ENCODE results near the gene TMEM238L.

The TMEM238L gene

DNA sequence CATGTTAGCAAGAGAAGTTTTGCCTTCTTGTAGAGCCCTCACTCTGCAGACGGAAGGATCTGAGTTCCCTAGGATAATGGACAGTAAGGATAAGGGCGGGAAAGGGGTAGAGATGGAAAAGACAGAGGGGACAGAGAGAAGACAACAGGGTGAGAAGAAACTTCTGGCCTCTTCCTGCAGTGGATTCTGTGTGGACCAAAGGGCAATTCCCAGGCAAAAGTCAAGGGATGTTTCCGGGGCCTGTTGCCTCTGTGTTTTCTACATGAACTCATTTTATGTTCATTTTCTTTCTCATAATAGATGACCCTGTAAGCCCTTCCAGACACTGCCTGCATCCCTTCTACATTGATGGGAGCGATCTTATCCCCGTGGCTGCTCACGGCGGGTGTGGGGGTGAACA is 647 bp upstream of the TMEM238L start:
- DNase-seq (ENCODE audit: low read depth) = no peak

DNA sequence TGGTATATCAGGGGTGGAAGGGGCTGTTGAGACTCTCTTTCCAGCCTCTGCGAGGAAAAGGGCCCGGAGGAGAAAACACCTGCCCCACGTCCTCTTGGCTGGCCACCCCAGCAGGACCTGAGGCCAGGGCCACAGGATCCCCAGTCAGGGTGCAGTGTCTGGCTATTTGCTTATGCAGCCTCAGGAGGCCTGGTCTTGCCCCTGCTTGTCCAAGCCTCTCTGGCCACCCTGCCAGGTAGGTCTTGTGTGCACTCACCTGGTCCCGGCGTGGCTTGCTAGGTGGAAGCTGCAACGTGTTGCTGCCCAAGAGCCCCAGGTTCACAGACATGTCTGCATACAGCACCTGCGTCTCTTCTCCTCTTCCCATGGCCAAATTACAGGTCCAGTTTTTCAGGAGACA is 549 bp downstream of the TMEM238L start:
- DNase-seq (ENCODE audit: low read depth) = no peak

DNA sequence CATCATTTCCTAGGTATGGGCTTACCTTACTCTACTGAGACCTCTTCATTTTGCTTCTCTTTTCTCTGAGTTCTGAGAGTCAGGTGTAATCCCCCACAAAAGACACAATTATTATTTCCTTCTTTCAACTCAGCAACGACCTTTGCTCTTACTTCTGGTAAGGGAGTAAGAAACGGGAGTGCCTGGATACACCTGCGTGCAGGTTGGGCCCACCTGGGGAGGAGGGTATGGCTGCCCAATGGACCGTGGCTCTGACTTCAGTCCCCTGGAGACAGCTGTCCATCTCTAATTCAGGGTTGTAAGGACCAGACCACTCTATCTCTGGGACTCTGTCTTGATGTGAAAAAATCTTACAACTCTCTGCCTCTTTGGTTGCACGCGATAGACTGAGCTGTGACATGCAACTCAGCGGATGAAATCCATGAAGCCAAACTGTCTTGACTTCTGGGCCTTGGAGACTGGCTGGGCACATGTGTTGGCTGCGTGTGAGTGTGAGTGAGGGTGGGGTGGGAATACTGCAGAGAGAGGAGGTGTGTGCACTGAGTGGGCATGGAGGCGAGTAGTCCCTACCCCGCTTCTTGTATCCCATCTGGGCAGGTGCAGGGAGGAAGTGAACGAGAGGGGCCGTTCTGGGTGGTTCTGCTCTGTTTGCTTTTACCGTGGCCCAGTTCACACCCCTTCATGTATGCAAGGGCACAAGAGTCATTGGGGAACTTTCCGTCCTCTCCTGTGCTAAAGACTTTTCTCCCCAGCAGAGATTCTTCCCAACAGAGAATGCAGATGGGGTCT is 1.2 kb downstream of the TMEM238L start:
- no peak for DNase-seq (ENCODE audit: low read depth)

DNA sequence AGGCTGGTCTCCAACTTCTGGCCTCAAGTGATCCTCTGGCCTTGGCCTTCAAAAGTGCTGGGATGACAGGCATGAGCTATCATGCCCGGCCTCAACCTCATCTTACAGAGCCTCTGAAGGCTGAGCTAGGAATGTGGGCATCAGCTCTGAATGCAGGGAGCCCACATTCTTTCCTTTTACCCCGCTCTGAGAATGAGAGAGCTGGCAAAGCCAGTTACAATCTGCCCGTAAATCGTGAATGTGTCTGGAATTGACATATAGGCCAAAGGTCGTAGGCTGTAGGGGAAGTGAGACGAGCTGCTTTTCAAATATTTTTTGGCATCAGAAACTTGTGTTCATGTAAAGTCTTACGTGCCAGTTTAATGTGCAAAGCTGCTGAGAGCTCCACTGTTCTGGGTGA is 4.5 kb downstream of the TMEM238L start:
- DNase-seq (ENCODE audit: low read depth) = no peak

DNA sequence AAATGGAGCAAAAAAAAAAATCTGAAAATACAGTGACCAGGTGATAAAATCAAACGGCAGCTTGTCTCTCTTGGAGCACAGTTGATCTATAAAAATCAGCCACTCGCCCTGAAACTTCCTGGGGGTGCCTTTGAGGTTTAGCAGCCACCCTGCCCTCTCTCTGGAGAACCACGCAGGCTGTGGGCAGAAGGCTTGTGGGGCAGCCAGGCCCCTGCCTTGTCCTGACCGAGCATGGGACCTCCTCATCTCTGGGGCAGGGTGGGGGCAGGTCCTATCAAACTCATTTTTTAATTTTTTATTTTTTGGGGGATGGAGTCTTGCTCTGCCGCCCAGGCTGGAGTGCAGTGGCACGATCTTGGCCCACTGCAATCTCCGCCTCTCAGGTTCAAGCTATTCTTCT is 5.0 kb downstream of the TMEM238L start:
- DNase-seq (ENCODE audit: low read depth) = no peak

DNA sequence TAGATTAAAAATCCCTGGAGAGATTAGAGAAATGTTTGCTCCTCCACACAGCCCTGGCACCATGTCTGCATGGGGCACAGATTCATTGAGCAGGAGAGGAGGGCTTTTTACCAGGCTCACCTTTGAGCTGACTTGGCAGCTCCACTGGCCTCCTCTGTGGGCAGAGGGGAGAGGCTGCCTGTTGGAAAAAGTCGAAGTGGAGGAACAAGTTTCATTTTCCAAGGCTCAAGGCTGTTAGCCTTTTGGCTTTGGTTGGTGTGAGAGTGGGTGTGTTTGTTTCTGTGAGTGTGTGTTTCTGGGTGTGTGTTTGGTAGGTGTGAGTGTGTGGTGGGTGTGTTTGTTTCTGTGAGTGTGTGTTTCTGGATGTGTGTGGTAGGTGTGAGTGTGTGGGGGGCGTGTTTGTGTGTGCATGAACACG is 5.6 kb downstream of the TMEM238L start:
- no peak for DNase-seq (ENCODE audit: low read depth)

DNA sequence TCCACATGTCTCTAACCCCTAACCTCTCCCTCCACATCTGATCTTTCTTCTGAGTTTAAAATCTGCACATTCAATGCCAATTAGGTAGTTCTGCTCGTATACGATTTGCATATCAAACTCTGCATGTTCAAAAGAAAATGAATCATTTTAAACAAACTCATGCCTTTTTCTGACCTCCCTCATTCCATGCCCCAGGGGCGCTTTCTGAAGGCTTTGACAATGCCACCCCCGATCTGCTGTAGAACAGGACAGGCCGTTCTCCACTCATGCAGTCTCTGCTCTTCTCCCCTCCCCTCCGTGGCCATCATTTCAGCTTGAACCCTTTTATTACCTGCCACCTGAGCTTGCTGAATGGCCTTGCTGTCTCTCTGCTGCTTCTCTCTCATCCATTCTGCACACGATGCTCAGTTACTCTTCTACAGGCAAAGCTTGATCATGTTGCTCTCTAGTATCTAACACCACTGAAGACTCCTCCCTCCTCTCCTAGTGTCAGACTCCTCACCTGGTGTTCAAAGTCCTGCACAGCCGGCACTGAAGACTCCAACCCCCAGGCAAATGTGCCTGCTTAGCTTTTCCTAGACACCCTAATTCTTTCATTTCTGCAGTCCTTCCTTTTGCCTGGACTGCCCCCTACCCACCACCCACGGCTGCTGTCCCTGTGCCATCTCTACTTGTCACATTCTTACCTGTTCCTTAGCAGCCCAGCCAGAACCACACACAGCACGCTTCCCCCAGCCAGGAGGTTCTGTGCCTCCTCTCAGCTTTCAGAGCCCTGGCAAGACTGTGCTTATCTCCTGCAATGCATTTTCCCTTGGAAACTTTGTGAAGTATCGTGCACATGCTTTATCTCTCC is 6.2 kb downstream of the TMEM238L start:
- no peak for DNase-seq (ENCODE audit: low read depth)

DNA sequence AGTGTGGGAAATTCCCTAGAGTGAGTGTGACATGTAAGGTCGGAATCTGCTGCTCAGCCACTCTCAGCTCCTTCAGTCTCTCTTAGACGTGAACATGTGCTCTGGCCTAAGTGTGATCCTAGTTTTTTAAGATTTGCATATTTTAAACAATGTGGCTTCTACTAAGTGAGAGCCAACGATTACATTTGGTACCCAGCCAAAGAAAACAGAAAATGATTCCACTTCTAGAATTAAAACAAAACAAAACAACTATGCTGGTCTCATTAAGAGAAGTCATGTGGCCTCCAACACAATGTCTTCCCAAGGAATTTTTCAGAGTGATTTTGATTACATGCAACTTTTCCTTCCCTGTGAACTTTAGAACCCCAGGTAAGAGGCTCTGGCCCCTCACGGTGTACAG is 10.1 kb downstream of the TMEM238L start:
- no peak for DNase-seq (ENCODE audit: low read depth)

DNA sequence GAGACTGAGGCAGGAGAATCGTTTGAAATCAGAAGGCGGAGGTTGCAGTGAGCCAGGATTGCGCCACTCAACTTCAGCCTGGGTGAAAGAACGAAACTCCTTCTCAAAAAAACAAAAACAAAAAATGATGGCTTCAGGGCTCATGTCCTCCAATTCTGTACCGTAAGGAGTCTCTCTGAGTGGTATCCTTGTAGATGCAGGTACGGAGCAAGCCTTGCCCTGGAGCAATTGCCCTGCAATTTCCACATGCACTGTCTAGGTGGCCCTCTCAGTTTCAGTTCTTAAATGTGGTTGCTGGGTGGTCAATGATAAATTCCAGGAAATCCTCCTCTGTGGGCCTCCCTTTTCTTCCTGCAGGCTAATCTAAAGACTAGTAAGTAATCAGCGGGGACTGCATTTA is 10.6 kb downstream of the TMEM238L start:
- no peak for DNase-seq (ENCODE audit: low read depth)

DNA sequence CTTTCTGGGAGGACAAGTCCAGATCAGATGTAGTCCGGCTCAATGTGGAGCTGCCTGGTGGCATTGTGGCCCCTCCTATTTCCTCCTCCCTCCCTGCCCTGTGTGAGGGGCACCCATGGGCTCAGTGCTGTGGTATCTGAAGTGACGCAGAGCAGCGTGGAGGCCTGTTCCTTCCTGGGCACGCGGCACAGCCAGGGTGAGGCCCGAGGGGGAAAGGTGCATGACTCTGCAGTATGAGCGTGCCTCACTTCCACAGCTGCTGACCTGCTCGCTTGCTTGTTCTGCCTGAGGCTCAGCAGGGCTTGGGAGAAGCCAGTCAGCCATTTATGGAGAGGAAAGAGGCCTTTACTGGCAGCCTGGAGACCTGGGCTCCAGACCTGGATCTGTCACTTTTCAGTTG is 11.7 kb downstream of the TMEM238L start:
- DNase-seq (ENCODE audit: low read depth) = no peak

DNA sequence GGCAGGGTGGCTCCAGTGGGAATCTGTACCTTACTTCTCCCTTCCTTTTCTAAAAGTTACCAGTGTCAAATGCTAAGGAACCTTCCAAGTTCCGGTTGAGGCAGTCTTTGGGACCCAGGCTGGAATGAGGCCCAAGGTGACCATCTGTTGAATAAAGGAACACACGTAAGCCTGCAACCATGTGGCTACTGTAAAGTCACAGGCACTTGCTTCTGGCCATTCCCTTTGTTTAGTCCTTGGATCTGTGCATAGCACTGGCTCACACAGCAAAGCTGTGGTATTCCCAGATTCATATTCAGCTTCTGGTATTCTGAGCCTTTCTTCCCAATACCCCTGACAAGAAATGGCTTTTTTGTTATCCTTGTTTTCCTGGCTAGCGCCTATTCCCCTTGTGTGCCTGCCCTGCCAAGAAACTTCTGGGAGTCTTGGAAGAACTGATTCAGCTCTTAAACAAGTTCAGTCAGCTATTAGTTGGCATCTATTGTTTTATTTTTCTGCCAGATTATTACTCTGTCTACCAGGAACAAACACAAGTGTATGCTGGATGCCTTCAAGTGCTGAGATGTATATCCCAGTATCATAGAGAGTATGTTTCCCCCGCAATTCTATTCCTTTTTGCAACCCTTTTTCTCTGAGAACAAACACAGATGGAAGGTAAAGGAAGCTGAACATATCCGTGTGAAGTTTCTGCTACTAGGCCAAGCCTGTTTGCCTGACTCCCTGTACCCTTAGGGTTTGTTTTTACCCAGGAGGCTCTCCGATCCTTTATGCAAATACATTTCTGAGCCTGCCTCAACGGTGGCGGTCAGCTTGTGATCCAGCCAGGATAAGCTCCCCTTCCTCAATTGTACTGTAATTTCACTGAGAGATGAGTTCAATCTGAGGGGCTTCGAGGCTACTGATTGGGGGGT is 13.2 kb downstream of the TMEM238L start:
- no peak for DNase-seq (ENCODE audit: low read depth)

DNA sequence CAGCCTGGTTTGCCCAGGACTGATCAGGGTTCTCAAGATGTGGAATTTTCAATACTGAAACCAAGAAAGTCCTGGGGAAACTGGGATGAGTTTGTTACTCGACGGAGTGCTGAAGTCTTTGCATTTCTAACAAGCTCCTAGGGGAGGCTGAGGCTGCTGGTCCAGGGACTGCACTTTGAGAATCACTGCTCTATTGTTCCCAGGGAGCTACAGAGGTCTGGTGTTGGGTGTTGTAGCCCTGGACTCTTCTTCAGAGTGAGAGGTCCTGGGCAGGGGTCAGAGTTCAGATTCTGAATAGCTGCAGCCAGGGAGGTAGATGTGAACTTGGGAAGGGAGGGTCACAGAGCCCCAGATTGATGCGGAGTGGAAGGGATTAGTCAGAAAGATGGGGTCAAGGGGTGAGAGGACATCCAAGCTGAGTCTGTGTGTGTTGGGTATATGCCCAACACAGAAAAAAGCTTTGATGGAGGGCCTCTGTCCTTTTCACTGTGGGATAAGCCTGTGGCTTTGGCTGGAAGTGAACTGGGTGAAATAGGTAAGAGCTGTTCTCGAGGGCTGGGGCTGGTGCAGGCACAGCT is 14.1 kb downstream of the TMEM238L start:
- DNase-seq (ENCODE audit: low read depth) = no peak

DNA sequence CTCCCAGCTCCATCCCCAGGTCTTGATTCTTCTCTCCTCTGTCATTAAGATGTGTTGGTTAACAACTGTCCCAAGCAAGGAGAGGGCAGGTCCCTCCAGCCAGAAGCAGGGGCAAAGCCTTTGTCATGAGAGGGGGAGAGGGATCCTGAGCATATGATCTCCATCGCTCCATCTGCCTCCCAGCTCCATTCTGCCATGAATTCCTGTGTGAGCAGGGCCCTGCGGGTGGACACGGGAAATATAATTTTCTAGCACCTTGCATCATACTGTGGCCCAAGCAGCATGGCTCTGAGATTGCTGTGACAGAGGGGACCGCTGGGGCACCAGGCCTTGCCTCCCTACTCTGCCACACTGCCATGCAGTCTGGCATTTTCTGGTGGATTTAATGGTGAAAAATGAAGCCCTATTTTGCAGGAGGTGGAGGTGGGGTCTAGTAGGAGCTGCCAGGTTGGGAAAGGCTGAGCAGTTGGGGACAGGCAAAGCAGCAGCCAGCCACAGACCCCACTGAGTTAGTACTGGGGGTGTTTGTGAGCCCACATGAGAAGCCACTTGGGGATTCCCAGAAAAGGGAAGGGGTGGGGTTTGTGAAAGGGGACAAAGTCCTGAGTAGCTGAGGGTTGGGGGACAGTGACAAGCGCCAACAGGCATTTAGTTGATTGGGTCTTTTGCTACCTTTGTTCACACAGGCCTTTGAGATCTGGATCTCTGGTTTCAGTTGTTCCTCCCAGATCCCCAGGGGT is 16.4 kb downstream of the TMEM238L start:
- no peak for DNase-seq (ENCODE audit: low read depth)

DNA sequence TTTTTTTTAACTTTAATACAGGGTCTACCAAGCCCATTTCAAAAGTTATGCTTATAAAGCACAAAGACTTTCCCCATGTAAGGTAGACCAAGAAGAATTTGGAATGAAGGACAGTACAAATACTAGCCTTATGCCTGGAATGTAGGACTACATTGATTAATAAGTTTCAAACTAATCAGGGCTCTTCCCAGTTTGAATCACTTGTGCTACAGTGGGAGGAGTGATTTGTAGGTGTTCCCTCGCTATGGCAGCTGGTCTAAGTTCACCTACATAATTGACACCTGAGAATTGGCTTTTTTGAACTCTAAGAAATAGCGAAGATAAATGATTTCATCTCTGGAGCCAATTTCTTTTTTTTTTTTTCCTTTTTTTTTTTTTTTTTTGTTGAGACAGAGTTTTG is 18.6 kb downstream of the TMEM238L start:
- DNase-seq (ENCODE audit: low read depth) = no peak

DNA sequence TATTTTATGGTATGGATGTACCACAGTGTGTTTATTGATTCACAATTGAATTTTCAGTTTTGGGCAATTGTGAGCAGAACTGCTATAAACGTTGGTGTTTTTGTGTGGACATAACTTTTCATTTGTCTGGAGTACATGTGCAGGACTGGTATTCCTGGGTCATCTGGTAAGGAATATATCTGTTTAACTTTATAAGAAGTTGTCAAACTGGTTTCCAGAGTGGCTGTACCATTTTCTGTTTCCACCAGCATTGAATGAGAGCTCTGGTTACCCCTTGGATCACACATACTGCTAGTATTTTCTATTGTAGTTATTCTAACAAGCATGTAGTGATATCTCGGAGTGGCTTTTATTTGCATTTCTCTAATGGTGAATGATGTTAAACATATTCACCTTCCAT is 24.3 kb downstream of the TMEM238L start:
- no peak for DNase-seq (ENCODE audit: low read depth)

DNA sequence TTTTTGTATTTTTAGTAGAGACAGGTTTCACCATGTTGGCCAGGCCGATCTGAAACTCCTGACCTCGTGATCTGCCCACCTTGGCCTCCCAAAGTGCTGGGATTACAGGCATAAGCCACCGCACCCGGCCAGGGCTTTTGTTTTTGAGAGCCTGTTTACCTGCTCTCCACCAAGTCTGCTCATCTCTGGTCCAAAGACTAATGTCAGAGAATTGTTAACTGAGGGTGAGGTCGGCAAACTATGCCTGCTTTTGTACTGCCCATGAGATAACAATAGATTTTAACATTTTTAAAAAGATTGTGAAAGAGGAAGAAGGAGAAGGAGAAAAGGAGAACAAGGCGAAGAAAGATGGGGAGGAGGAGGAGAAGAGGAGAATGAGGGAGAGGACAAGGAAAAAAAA is 26.0 kb downstream of the TMEM238L start:
- no peak for DNase-seq (ENCODE audit: low read depth)

DNA sequence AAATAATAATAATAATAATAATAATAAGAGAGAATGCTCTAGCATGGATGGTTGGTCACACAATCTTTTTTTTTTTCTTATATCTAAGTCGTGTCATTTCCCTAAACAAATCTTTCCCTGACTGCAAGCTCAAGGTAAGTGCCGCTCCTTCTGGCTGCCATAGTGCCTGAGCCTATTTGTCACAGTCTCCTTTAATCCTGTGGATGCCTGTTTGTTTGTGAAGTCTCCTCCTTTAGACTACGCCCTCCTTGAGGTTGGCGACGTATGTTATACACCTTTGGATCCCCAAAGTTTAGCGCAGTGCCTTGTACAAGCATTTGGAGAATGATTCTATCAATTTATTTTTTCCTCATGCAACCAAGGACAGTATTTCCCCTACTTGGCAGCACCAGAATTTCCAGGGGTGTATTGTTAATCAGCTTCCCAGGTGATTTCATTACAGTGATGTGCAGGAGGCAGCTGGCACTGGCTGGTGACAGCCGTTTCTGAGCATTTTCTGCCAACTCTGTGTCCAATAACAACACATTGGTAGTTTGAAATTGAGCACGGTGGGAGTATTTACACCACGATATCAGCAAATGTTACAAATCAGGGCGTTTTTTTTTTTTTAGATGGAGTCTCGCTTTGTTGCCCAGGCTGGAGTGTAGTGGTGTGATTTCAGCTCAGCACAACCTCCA is 26.6 kb downstream of the TMEM238L start:
- no peak for DNase-seq (ENCODE audit: low read depth)

DNA sequence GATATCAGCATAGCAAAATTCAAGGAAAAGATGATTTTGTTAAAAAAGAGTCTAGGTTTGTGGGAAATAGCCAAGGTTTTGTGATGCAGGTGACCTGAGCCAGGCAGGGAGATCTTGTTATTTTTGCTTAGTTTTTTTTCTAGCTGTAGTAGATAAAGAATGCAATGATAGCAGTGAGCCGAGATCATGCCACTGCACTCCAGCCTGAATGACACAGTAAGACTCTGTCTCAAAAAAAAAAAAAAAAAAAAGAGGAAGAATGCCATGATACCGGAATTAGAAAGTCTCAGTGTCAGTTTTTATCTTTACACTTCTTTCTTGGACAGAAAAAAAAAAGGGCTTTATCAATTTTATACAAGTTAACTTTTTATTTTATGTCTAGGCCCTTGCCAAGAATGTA is 27.5 kb downstream of the TMEM238L start:
- no peak for DNase-seq (ENCODE audit: low read depth)

DNA sequence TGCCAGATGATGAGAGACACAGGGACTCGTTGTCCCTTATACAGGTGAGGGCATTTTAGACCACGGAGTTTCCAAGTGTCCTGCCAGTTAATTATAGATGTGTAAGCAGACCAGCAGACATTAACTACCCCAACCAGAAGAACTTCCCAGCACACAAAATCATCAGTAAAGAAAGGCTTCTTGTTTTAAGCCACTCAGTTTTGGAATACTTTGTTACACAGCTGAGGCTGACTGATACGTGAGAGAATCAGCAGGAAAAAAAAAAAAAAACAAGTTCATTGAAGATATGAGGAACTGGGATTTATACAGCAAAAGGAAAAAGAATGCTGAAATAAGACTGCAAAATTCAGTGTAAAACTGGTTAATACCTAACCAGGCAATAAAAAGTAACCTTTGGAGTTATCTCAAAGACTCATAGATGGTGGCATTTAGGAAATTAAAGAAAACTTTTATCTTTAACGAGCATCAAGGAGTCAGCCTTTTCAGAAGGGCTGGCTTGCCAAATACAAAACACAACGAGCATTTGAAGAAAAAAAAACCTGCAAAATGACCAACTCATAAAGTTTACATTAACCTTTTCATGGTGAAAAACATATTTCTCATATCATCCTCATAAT is 28.1 kb downstream of the TMEM238L start:
- no peak for DNase-seq (ENCODE audit: low read depth)

DNA sequence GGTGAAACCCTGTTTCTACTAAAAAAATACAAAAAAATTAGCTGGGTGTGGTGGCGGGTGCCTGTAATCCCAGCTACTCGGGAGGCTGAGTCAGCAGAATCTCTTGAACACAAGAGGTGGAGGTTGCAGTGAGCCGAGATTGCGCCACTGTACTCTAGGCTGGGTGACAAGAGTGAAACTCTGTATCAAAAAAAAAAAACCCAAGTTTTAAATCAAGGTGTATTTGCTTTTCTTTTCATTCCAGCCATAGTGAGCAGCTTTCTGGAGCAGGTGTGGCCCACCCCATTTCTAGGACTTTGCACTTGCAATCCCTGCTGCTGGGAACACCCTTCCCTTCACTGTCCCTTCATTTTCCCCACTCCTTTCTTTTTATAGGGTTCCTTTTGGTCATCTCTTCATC is 28.8 kb downstream of the TMEM238L start:
- no peak for DNase-seq (ENCODE audit: low read depth)

Measured in stimulated activated CD8-positive, alpha-beta memory T cell treated with anti-CD3 and anti-CD28 coated beads, Interleukin-12 subunit alpha, Interleukin-12 subunit beta, amount 100 ng/mL, for 1 hour (primary cell).